ENCODE data around the gene JMJD1C. TPM values are rescaled to one million over a fixed set of nuclear protein-coding genes. Genes with fewer than 3 reads are reported as not detected.
"Not testable (repeated sequence)": the region's sequence is repeated elsewhere in the genome, so short reads cannot be mapped to it uniquely, and the experiment has no call there.

Gene JMJD1C
- total RNA-seq, 4 donors from 2014 or later: 41.6 to 77.8 (median 56.9) TPM

DNA sequence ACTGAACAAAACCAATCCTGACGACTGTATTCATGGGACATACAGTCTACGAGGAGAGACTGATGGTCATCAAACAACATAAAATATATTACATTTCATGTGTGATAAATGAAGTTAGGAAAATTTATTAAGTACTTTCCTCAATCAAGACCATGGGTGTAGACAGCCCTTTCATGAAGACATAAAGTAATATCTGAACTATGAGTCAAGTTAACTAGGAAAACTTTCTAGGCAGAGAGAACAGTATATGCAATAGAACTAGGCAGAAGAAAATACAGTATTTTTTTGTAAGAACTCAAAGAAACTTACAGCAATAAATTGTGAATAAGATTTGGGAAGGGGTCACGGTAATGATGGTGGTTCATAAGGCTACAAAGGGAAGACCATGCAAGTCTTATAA is 112.8 kb downstream of the JMJD1C start:
- TF ChIP-seq, protein P1, sequence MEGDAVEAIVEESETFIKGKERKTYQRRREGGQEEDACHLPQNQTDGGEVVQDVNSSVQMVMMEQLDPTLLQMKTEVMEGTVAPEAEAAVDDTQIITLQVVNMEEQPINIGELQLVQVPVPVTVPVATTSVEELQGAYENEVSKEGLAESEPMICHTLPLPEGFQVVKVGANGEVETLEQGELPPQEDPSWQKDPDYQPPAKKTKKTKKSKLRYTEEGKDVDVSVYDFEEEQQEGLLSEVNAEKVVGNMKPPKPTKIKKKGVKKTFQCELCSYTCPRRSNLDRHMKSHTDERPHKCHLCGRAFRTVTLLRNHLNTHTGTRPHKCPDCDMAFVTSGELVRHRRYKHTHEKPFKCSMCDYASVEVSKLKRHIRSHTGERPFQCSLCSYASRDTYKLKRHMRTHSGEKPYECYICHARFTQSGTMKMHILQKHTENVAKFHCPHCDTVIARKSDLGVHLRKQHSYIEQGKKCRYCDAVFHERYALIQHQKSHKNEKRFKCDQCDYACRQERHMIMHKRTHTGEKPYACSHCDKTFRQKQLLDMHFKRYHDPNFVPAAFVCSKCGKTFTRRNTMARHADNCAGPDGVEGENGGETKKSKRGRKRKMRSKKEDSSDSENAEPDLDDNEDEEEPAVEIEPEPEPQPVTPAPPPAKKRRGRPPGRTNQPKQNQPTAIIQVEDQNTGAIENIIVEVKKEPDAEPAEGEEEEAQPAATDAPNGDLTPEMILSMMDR (IDR thresholded peaks at IDR 0.05): no peak
- no peak for TF ChIP-seq POLR2A (IDR thresholded peaks at IDR 0.05)
- 97 to 98% methylated on average over 3 of the region's 3 CpGs for WGBS, 2 donors
- intact Hi-C loops (cut with DNase I): no loop called here

DNA sequence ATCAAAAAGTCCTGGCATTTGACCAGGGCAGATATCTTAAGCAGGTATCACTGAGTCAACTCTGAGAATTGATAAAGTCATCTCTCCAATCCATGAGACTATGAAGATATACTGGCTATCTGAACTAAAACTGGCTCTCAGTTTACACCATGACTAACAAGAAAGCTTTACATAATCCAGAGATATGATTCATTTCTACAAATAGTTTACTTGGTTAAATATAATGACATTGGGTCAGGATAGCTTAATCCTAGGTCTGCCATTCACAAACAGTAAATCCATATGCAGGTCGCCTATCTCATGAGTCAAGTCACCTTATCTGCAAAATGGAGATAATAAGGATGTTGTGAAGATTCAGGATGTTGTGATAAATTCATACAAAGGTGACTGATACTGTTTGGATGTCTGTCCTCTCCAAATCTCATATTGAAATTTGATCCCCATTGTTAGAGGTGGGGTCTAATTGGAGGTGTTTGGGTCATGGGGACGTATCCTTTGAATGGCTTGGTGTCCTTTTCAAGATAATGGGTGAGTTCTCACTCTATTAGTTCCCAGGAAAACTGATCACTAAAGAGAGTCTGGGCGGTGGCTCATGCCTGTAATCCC is 117.4 kb downstream of the JMJD1C start:
- TF ChIP-seq POLR2A (IDR thresholded peaks at IDR 0.05): no peak
- TF ChIP-seq, protein P1 (IDR thresholded peaks at IDR 0.05): no peak
- DNase-seq: no peak
- Histone ChIP-seq H3K4me3 (no peak overlapping the region), H3K4me1 (no peaks in the 10 kb centered on the region), H3K9me3 (no peaks in the 10 kb centered on the region), H3K27ac (no peak overlapping the region), H3K27me3 (no peaks in the 10 kb centered on the region), H3K36me3 (peaks cover 0 to 6% (median 0%) of the 10 kb centered on the region in 3 donors)
- intact Hi-C loops (cut with DNase I): no loop called here
- WGBS, 2 donors: 79 to 90% methylated on average over 3 of the region's 3 CpGs

More for the DNA sequence above, 112.8 kb downstream of the JMJD1C start:
- Histone ChIP-seq H3K27ac (no peak overlapping the region), H3K9me3 (no peaks in the 10 kb centered on the region), H3K36me3 (peaks cover 0 to 1% (median 0%) of the 10 kb centered on the region in 3 donors), H3K4me3 (no peak overlapping the region), H3K4me1 (no peaks in the 10 kb centered on the region), H3K27me3 (no peaks in the 10 kb centered on the region)
- DNase-seq: no peak

DNA sequence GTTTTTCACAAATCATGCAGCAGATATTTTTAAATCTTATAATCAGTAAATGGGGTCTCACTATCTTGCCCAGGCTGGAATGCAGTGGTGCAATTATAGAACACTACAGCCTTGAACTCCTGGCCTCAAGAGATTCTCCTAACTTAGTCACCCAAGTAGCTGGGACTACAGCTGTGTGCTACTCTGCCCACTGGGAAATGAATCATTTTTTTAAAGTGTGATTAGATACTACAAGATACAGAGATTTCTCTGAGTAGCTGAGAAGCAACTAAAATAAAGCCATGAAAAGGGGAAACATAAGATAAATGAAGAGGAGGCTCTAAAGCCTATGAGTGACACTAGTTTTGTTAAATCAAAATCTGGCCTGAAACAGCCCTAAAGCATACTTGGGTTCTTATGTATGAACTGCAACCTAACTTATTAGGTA is 119.7 kb downstream of the JMJD1C start:
- Histone ChIP-seq H3K9me3 (no peaks in the 10 kb centered on the region), H3K27me3 (no peaks in the 10 kb centered on the region), H3K36me3 (peaks cover 0 to 6% (median 0%) of the 10 kb centered on the region in 3 donors), H3K4me3 (no peak overlapping the region), H3K4me1 (no peaks in the 10 kb centered on the region), H3K27ac (no peak overlapping the region)
- intact Hi-C loops (cut with DNase I): no loop called here
- no peak for TF ChIP-seq POLR2A (IDR thresholded peaks at IDR 0.05)
- TF ChIP-seq, protein P1 (IDR thresholded peaks at IDR 0.05): no peak
- DNase-seq: no peak

DNA sequence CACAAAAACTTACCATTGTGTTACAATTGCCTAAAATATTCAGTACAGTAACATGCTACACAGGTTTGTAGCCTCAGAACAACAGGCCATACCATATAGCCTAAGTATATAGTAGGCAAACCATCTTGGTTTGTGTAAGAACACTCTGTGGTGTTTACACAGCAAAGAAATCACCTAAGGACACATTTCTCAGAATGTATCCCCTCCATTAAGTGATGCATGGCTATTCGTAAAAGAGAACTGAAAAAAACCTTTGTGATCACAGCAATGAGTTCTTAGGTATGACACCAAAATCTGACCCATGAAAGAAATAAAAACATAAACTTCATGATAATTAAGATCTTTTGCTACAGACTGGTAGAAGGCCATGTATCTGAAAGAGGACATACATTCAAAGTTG is 121.5 kb downstream of the JMJD1C start:
- no peak for TF ChIP-seq POLR2A (IDR thresholded peaks at IDR 0.05)
- TF ChIP-seq, protein P1 (IDR thresholded peaks at IDR 0.05): no peak
- H3K36me3 ChIP-seq: peaks cover 0 to 6% (median 0%) of the 10 kb centered on the region in 3 donors
- no peaks in the 10 kb centered on the region for H3K9me3 ChIP-seq
- 73 to 91% methylated on average over 1 of the region's 1 CpG for WGBS, 2 donors
- no peak for DNase-seq
- intact Hi-C loops (cut with DNase I): no loop called here
- no peak overlapping the region for H3K4me3 ChIP-seq
- H3K4me1 ChIP-seq: no peaks in the 10 kb centered on the region
- no peaks in the 10 kb centered on the region for H3K27me3 ChIP-seq
- H3K27ac ChIP-seq: no peak overlapping the region

DNA sequence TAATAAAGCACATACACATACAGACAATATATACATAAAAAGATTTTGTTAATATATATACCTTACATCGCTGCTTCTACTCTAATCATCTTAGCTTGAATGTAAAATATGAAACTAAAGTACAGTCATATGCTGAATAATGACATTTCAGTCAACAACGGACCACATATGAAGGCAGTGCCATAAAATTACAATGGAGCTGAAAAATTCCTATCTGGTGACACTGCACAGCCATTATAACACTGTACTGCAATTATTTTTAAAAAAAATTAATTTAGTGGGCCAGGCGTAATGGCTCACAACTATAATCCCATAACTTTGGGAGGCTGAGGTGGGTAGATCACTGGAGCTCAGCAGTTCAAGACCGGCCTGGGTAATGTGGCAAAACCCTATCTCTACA is 122.3 kb downstream of the JMJD1C start:
- no peak for DNase-seq
- intact Hi-C loops (cut with DNase I): no loop called here
- H3K27me3 ChIP-seq: no peaks in the 10 kb centered on the region
- no peak overlapping the region for H3K4me3 ChIP-seq
- no peak overlapping the region for H3K27ac ChIP-seq
- no peak for TF ChIP-seq POLR2A (IDR thresholded peaks at IDR 0.05)
- TF ChIP-seq, protein P1 (IDR thresholded peaks at IDR 0.05): no peak
- WGBS, 2 donors: 88 to 94% methylated on average over 4 of the region's 4 CpGs
- H3K4me1 ChIP-seq: no peaks in the 10 kb centered on the region
- H3K36me3 ChIP-seq: peaks cover 0 to 6% (median 0%) of the 10 kb centered on the region in 3 donors
- no peaks in the 10 kb centered on the region for H3K9me3 ChIP-seq

DNA sequence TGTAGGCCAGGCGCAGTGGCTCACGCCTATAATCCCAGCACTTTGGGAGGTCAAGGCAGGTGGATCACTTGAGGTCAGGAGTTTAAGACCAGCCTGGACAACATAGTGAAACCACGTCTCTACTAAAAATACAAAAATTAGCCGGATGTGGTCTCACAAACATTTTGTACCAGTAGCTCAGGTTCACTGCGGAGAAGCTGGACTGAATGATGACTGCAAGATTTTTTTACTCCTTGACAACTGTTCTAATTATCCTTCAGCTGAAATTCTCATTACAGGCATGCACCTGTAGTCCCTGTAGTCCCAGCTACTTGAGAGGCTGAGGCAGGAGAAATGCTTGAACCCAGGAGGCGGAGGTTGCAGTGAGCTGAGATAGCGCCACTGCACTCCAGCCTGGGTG is 126.1 kb downstream of the JMJD1C start:
- H3K27me3 ChIP-seq; H3K36me3 ChIP-seq; H3K27ac ChIP-seq; H3K4me1 ChIP-seq; H3K4me3 ChIP-seq; DNase-seq; intact Hi-C loops (cut with DNase I); H3K9me3 ChIP-seq: not testable (repeated sequence)
- WGBS, 2 donors: 96 to 100% methylated on average over 7 of the region's 7 CpGs
